ELF-1 (cell line): ENCODE measurements around the gene PRDX5.
"Not testable (repeated sequence)": the region's sequence is repeated elsewhere in the genome, so short reads cannot be mapped to it uniquely, and the experiment has no call there.

Source experiments
- DNase-seq: peaks from one replicate; pipeline ENCODE4 v3.0.0-alpha.2; 2016; ENCODE audit warnings: low read depth, low spot score

The PRDX5 gene

GRCh38 chr11:64305691-64306562 is 12.0 kb upstream of the PRDX5 start:
- peak; percentile 92 for DNase-seq

- no peak for DNase-seq
Observed at GRCh38 chr11:64306563-64306875, 11.4 kb upstream of the PRDX5 start.

GRCh38 chr11:64306876-64307622 is 10.9 kb upstream of the PRDX5 start:
- DNase-seq, result no peak

- not testable (repeated sequence) for DNase-seq
Observed at GRCh38 chr11:64307795-64308194, 10.1 kb upstream of the PRDX5 start.

- no peak for DNase-seq
Observed at GRCh38 chr11:64312947-64313346, 5.0 kb upstream of the PRDX5 start.

GRCh38 chr11:64313491-64314145 is 4.3 kb upstream of the PRDX5 start:
- no peak for DNase-seq

GRCh38 chr11:64314146-64314804 is 3.6 kb upstream of the PRDX5 start:
- peak; percentile 42 for DNase-seq

- no peak for DNase-seq
Observed at GRCh38 chr11:64314805-64315561, 2.9 kb upstream of the PRDX5 start.

- not testable (repeated sequence) for DNase-seq
Observed at GRCh38 chr11:64315667-64316526, 2.0 kb upstream of the PRDX5 start.

- peak; percentile 72 for DNase-seq
Observed at GRCh38 chr11:64316672-64317324, 1.1 kb upstream of the PRDX5 start.

- DNase-seq, result peak; percentile 99
Observed at GRCh38 chr11:64317325-64317960, 478 bp upstream of the PRDX5 start, which contains the start of gene TRMT112. TRMT112 (minus strand) TSS chr11:64317559; CDS start chr11:64317526, 33 bp downstream.

- no peak for DNase-seq
Observed at GRCh38 chr11:64318766-64319761, 1.1 kb downstream of the PRDX5 start.

- DNase-seq, result no peak
Observed at GRCh38 chr11:64320556-64320955, 2.6 kb downstream of the PRDX5 start.

- DNase-seq, result no peak
Observed at GRCh38 chr11:64321026-64321425, 3.1 kb downstream of the PRDX5 start.

GRCh38 chr11:64321533-64321932 is 3.6 kb downstream of the PRDX5 start:
- no peak for DNase-seq

- no peak for DNase-seq
Observed at GRCh38 chr11:64322925-64323260, 5.0 kb downstream of the PRDX5 start.

GRCh38 chr11:64323373-64323772 is 5.5 kb downstream of the PRDX5 start:
- no peak for DNase-seq

GRCh38 chr11:64323984-64324383 is 6.1 kb downstream of the PRDX5 start:
- not testable (repeated sequence) for DNase-seq
